Measurements from ENCODE around the gene MADCAM1.
A peak's percentile ranks its signal among the peaks of the same experiment; 100 is the strongest.

Gene MADCAM1

GRCh38 chr19:507286-508203 lies 11.3 kb downstream of the MADCAM1 start, which contains the start of gene TPGS1:
Gene TPGS1 (plus strand): TSS chr19:507497. CDS start chr19:507507, 10 bp downstream.
- Histone ChIP-seq H3K9me3 (ENCODE audit: insufficient read depth, low read depth, low read length) (no peaks in the 10 kb centered on the region), H3K36me3 (ENCODE audit: insufficient read depth, low read length) (no peaks in the 10 kb centered on the region), H3K4me1 (ENCODE audit: insufficient read depth, low read length, poor library complexity, severe bottlenecking) (peaks cover 27% of the 10 kb centered on the region), H3K27me3 (ENCODE audit: insufficient read depth, low read length, poor library complexity, severe bottlenecking) (no peaks in the 10 kb centered on the region), H3K4me2 (ENCODE audit: low read depth, low read length, poor library complexity, severe bottlenecking) (peak within 1 kb of the TSS; percentile 86), H3F3A (ENCODE audit: low read depth) (no peaks in the 10 kb centered on the region; the same call in 1 of the 2 replicates), H3K79me2 (ENCODE audit: insufficient read depth, low read length) (peaks cover 11% of the 10 kb centered on the region), H2AFZ (ENCODE audit: low read length) (peak within 1 kb of the TSS; percentile 86), H3K9ac (ENCODE audit: low read depth, low read length, poor library complexity, severe bottlenecking) (peak within 1 kb of the TSS; percentile 85), H3K4me3 (ENCODE audit: low read length, poor library complexity, severe bottlenecking) (peak within 1 kb of the TSS; percentile 85), H4K20me1 (ENCODE audit: insufficient read depth, low read length, poor library complexity, severe bottlenecking) (no peaks in the 10 kb centered on the region), H3K9me2 (replicated peaks; ENCODE audit: low read depth, low read length) (no peaks in the 10 kb centered on the region)
- TF ChIP-seq EZH2phosphoT487 (IDR thresholded peaks at IDR 0.05; ENCODE audit: borderline replicate concordance) (no peak), CTCF (conservative IDR thresholded peaks at IDR 0.05; ENCODE audit: low read length) (no peak)

- no peak overlapping the region for H2AFZ ChIP-seq (ENCODE audit: low read length)
- H4K20me1 ChIP-seq (ENCODE audit: insufficient read depth, low read length, poor library complexity, severe bottlenecking) = no peaks in the 10 kb centered on the region
- H3K9ac ChIP-seq (ENCODE audit: low read depth, low read length, poor library complexity, severe bottlenecking) = peak overlapping the region; percentile 85
- no peaks in the 10 kb centered on the region; the same call in 1 of the 2 replicates for H3F3A ChIP-seq (ENCODE audit: low read depth)
- H3K4me3 ChIP-seq (ENCODE audit: low read length, poor library complexity, severe bottlenecking) = peak overlapping the region; percentile 85
- peak overlapping the region; percentile 86 for H3K4me2 ChIP-seq (ENCODE audit: low read depth, low read length, poor library complexity, severe bottlenecking)
- H3K36me3 ChIP-seq (ENCODE audit: insufficient read depth, low read length) = no peaks in the 10 kb centered on the region
- H3K9me3 ChIP-seq (ENCODE audit: insufficient read depth, low read depth, low read length) = no peaks in the 10 kb centered on the region
- no peaks in the 10 kb centered on the region for H3K27me3 ChIP-seq (ENCODE audit: insufficient read depth, low read length, poor library complexity, severe bottlenecking)
- peaks cover 11% of the 10 kb centered on the region for H3K79me2 ChIP-seq (ENCODE audit: insufficient read depth, low read length)
- no peaks in the 10 kb centered on the region for H3K9me2 ChIP-seq (replicated peaks; ENCODE audit: low read depth, low read length)
- peaks cover 27% of the 10 kb centered on the region for H3K4me1 ChIP-seq (ENCODE audit: insufficient read depth, low read length, poor library complexity, severe bottlenecking)
- no peak for TF ChIP-seq EZH2phosphoT487 (IDR thresholded peaks at IDR 0.05; ENCODE audit: borderline replicate concordance)
- no peak for TF ChIP-seq CTCF (conservative IDR thresholded peaks at IDR 0.05; ENCODE audit: low read length)
Observed at GRCh38 chr19:508204-509150, 12.2 kb downstream of the MADCAM1 start.

GRCh38 chr19:510606-511100 lies 14.4 kb downstream of the MADCAM1 start:
- TF ChIP-seq EZH2phosphoT487 (IDR thresholded peaks at IDR 0.05; ENCODE audit: borderline replicate concordance) (no peak), CTCF (conservative IDR thresholded peaks at IDR 0.05; ENCODE audit: low read length) (peak; percentile 98)
- no peaks in the 10 kb centered on the region for H4K20me1 ChIP-seq (ENCODE audit: insufficient read depth, low read length, poor library complexity, severe bottlenecking)
- H3K9me2 ChIP-seq (replicated peaks; ENCODE audit: low read depth, low read length) = no peaks in the 10 kb centered on the region
- no peaks in the 10 kb centered on the region for H3K9me3 ChIP-seq (ENCODE audit: insufficient read depth, low read depth, low read length)
- H3K79me2 ChIP-seq (ENCODE audit: insufficient read depth, low read length) = peaks cover 11% of the 10 kb centered on the region
- H3K4me3 ChIP-seq (ENCODE audit: low read length, poor library complexity, severe bottlenecking) = peak overlapping the region; percentile 74
- H3K36me3 ChIP-seq (ENCODE audit: insufficient read depth, low read length) = no peaks in the 10 kb centered on the region
- peaks cover 27% of the 10 kb centered on the region for H3K4me1 ChIP-seq (ENCODE audit: insufficient read depth, low read length, poor library complexity, severe bottlenecking)
- H3K9ac ChIP-seq (ENCODE audit: low read depth, low read length, poor library complexity, severe bottlenecking) = peak overlapping the region; percentile 69
- no peaks in the 10 kb centered on the region for H3K27me3 ChIP-seq (ENCODE audit: insufficient read depth, low read length, poor library complexity, severe bottlenecking)
- no peaks in the 10 kb centered on the region; the same call in 1 of the 2 replicates for H3F3A ChIP-seq (ENCODE audit: low read depth)
- peak overlapping the region; percentile 34 for H2AFZ ChIP-seq (ENCODE audit: low read length)
- peak overlapping the region; percentile 76 for H3K4me2 ChIP-seq (ENCODE audit: low read depth, low read length, poor library complexity, severe bottlenecking)
